T-helper 22 cell (primary cell): ENCODE results near the gene TBC1D3G.
"Not testable (repeated sequence)": the region's sequence is repeated elsewhere in the genome, so short reads cannot be mapped to it uniquely, and the experiment has no call there.

ENCODE experiments used
- DNase-seq: peaks from one replicate; pipeline ENCODE4 v3.0.0-alpha.2; 2020; ENCODE audit warnings: low read depth

TBC1D3G gene

GRCh38 chr17:36323584-36323983 lies at the start of gene TBC1D3G:
Gene TBC1D3G, plus strand, starts transcription at chr17:36323884. Its CDS starts 1,528 bp downstream, at chr17:36325412.
- DNase-seq: not testable (repeated sequence)

GRCh38 chr17:36283256-36283655 lies 40.4 kb upstream of the TBC1D3G start:
- DNase-seq: not testable (repeated sequence)

DNA sequence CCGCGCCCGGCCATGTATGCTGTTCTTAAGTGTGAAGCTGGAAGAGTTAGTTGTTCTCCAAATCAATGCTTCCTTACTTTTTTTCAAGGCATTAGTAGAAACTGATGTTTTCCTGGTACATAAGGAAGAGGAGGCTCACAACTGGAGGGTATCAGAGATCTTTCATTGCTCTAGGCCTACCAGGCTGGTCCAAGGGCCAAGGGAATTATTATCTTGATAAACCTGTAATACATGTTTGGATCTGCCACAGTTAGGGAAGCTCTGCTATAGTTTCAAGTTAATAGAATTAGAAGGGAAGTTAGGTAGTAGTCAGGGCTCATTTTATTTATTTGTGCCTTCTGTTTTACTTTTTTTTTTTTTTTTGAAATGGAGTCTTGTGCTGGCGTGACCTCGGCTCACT lies 39.5 kb upstream of the TBC1D3G start:
- not testable (repeated sequence) for DNase-seq

DNA sequence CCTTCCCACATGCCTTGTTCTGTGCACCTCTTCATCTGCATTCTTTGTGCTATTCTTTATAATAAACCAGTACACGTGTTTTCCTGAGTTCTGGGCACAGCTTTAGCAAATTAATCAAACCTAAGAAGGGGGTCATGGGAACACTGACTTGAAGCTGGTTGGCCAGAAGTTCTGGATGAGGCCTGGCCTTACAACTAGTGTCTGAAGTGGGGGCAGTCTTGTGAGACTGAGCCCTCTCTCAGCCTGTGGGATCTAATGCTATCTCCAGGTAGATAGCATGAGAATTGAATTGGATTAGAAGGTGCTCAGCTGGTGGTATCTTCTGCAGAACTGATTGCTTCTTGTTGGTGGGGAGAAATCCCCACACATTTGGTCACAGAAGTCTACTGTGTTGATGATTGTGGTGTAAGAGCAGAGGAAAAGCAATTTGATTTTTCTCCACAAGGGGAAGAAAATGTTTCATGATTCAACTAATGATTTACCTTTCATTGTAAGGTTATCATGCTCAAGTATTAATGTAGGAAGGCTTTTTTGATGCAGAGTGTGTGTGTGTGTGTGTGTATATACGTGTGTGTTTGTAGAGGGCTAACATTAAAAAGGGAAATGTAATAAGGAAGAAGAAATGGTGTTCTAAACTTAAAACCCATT lies 33.6 kb upstream of the TBC1D3G start:
- not testable (repeated sequence) for DNase-seq

DNA sequence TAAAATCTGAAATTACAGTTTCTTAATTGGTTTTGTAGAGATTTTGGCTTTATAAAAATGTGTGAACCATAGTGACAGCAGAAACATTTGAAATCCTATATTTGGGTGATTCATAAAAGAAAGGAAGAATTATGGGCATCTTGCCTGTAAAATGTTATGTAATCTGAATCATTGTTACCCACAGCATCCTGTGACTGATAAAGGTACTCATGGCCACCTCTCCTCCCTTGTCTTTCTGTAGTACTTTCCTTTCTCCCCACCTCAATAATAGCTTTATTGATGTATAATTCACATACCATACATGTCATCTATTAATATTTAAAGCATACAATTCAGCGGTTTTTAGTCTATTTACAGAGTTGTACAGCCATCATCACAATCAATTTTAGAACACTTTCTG lies 28.5 kb upstream of the TBC1D3G start:
- not testable (repeated sequence) for DNase-seq

DNA sequence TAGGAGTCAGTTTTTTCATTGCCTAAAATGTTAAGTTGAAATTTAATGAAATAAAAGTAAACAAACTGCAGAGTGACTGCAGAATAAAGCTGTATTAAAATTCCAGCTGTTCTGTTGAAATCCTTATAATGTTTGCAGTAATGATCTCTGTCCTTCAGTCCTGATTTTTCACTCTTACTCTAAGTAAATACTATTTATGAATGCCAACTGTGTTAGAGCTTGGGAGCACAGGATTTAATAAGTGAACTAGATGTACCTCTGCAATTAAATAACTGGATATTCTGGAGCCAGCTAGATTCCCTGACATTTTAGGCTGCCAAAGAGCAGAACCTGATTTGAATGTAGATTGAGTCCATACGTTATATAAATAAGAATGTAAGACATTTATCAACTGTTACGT lies 7.9 kb upstream of the TBC1D3G start:
- DNase-seq: not testable (repeated sequence)

DNA sequence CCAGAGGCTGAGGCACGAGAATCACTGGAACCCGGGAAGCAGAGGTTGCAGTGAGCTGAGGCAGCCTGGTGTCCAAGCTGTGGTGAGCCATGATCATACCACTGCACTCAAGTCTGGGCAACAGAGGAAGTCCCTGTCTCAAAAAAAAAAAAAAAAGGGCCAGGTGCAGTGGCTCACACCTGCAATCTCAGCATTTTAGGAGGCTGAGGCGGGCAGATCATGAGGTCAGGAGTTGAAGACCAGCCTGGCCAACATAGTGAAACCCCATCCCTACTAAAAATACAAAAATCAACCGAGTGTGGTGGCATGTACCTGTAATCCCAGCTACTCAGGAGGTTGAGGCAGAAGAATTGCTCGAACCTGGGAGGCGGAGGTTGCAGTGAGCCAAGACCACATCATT lies 38.8 kb downstream of the TBC1D3G start:
- not testable (repeated sequence) for DNase-seq

DNA sequence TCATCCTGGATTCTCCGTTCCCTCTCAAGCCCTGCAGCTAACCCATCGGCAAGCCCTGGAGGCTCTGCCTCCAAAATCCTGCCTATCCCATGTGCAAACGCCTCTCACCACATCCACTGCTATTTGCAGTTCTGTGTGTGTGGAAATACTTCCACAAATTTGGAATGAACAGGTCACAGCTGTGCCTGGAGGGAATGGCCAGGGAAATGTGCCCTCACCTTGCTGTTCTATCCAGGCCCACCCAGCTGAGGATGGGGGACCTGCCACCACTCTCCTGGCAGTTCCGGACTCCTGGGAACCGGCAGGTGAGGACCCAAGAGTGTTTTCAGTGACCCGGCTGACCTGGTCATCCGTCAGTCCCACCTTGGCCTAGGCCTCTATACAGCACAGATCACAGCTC lies 52.3 kb downstream of the TBC1D3G start:
- not testable (repeated sequence) for DNase-seq
